Lower leg skin (tissue), 4 donors: Measurements from ENCODE around the gene RAB30. TPM values are rescaled to one million over a fixed set of nuclear protein-coding genes. Genes with fewer than 3 reads are reported as not detected.
"Not testable (repeated sequence)": the region's sequence is repeated elsewhere in the genome, so short reads cannot be mapped to it uniquely, and the experiment has no call there.

Experiments used
- DNase-seq, 2 donors: peaks; one replicate each; pipeline ENCODE4 v3.0.0-alpha.2; 2019; ENCODE audit warnings: low spot score in 2 of 2
- H3K4me3 ChIP-seq: fragments of 200-600 bp; sonication (generic); 2 replicates; pipeline ENCODE4 v1.5.1; 2017; ENCODE audit warnings: mild to moderate bottlenecking, low read depth; ENCODE audit not compliant: poor library complexity, severe bottlenecking
- CTCF ChIP-seq, 3 donors: fragments of 450-650 bp; IDR thresholded peaks; one replicate each; pipeline ENCODE4 v1.5.1; 2016; ENCODE audit warnings: antibody characterized with exemption in 3 of 3, mild to moderate bottlenecking in 3 of 3, moderate library complexity in 2 of 3
- POLR2A ChIP-seq, 2 donors: fragments of 450-650 bp; IDR thresholded peaks; one replicate each; pipeline ENCODE4 v1.6.1; 2016 to 2017; ENCODE audit warnings: antibody characterized with exemption in 2 of 2, mild to moderate bottlenecking in 1 of 2, moderate library complexity in 1 of 2
- WGBS, 2 donors: methylation state at CpG; one replicate each; pipeline ENCODE4 v1.1.5; 2018; 5-methylcytosine and 5-hydroxymethylcytosine counted together
- intact Hi-C: fragments of 100-400 bp; cut with DNase I; formaldehyde crosslinking; loops from one replicate; pipeline ENCODE4 v1.15.0; 2023; ENCODE audit warnings: low total_unique reads
- total RNA-seq, 4 donors: library from RNA; depleted of rRNA; stranded (reverse); fragments of >200 nt; gene quantifications; one replicate each; pipeline ENCODE4 v1.1.0, GENCODE V29; 2016

Gene RAB30
- total RNA-seq, 4 donors from 2014 or later = 13.4 to 53.9 (median 25.7) TPM

DNA sequence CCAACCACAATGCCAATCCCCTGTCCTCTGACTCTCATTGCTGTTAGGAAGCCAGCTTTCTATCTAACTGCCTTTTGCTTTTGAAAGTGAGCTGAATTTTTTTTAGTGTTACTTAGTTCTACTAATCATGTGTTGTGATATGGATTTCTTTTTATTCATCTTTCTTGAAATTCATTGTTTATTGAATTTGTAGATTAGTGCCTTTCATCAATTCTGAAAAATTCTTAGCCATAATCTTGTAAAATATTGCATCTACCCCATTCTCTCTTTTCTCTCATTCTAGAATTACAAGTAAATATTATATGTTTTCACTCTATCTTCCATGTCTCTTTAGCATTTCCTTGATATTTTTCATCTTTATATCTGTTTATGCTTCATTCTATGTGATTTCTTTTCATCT, 122.3 kb downstream of the RAB30 start:
- intact Hi-C loops = no loop called here
- TF ChIP-seq POLR2A (IDR thresholded peaks at IDR 0.05) (no peak), CTCF (IDR thresholded peaks at IDR 0.05) (no peak)
- DNase-seq = no peak
- H3K4me3 ChIP-seq = no peak overlapping the region

GRCh38 chr11:82945682-82946081, 126.0 kb downstream of the RAB30 start:
- TF ChIP-seq CTCF (IDR thresholded peaks at IDR 0.05) (no peak), POLR2A (IDR thresholded peaks at IDR 0.05) (no peak)
- no peak overlapping the region for H3K4me3 ChIP-seq
- intact Hi-C loops = no loop called here
- no peak for DNase-seq

DNA sequence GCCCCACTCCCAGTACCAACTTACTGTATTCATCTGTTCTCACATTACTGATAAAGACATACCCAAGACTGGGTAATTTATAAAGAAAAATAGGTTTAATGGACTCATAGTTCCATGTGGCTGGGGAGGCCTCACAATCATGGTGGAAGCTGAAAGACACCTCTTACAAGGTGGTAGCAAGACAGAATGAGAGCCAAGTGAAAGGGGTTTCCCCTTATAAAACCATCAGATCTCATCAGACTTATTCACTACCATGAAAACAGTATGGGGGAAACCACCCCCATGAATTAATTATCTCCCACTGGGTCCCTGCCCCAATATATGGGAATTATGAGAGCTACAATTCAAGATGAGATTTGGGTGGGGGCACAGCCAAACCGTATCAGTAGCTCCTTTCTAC, 126.7 kb downstream of the RAB30 start:
- intact Hi-C loops, DNase-seq, H3K4me3 ChIP-seq: not testable (repeated sequence)
- WGBS, 2 donors = 73 to 74% methylated on average over 1 of the region's 1 CpG

- DNase-seq = no peak
- TF ChIP-seq POLR2A (IDR thresholded peaks at IDR 0.05) (no peak), CTCF (IDR thresholded peaks at IDR 0.05) (no peak)
- intact Hi-C loops = no loop called here
- H3K4me3 ChIP-seq = no peak overlapping the region
- 73 to 74% methylated on average over 2 of the region's 2 CpGs for WGBS, 2 donors
Observed at GRCh38 chr11:82944198-82944597, 127.5 kb downstream of the RAB30 start.

DNA sequence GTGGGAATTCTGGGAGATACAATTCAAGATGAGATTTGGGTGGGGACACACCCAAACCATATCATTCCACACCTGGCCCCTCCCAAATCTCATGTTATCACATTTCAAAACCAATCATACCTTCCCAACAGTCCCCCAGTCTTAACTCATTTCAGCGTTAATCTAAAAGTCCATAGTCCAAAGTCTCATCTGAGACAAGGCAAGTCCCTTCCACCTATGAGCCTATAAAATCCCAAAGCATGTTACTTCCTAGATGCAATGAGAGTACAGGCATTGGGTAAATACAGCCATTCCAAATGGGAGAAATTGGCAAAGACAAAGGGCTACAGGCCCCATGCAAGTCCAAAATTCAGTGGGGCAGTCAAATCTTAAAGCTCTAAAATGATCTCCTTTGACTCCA, 128.3 kb downstream of the RAB30 start:
- 100% methylated on average over 1 of the region's 1 CpG for WGBS, 2 donors
- intact Hi-C loops, H3K4me3 ChIP-seq, DNase-seq: not testable (repeated sequence)

DNA sequence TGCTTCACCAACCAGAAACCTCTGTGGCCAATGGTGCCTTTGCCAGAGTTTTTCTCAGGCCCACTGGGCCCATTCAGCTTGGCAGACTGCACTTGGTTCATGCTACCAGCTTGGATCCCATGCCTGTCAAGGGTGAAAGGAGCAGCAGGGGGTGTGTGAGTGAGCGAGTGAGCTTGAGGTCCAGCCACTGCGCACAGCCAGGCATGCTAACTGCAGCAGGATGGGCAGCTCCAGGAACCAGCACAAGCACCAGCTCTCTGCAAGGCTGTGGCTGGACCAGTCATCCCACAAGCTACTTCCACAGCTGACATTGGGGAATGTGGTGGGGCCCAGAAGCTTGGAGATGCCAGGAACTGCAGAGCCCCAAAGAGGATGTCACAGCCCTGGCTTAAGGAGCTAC, 129.3 kb downstream of the RAB30 start:
- TF ChIP-seq CTCF (IDR thresholded peaks at IDR 0.05) = no peak
- no peak for TF ChIP-seq POLR2A (IDR thresholded peaks at IDR 0.05)
- no peak for DNase-seq
- H3K4me3 ChIP-seq = no peak overlapping the region
- intact Hi-C loops = no loop called here
- WGBS, 2 donors = 94% methylated on average over 2 of the region's 2 CpGs; no CpG with 5 or more reads in 1 of the 2 donors

GRCh38 chr11:82939456-82939855, 132.2 kb downstream of the RAB30 start:
- WGBS, 2 donors = 85 to 94% methylated on average over 2 of the region's 2 CpGs
- no peak overlapping the region for H3K4me3 ChIP-seq

More at GRCh38 chr11:82939456-82939855, 132.2 kb downstream of the RAB30 start:
- DNase-seq = no peak
- TF ChIP-seq CTCF (IDR thresholded peaks at IDR 0.05) (no peak), POLR2A (IDR thresholded peaks at IDR 0.05) (no peak)
- intact Hi-C loops = no loop called here
